Suprapubic skin (tissue), 4 donors: ENCODE results near the gene NTHL1.

ENCODE experiments used
- EP300 ChIP-seq: sonication (generic); formaldehyde crosslinking; IDR thresholded peaks from one replicate; pipeline ENCODE4 v1.6.1; 2017; ENCODE audit warnings: antibody characterized with exemption
- POLR2A ChIP-seq, 2 donors: fragments of 450-650 bp; IDR thresholded peaks; one replicate each; pipeline ENCODE4 v1.6.1; 2017; ENCODE audit warnings: antibody characterized with exemption in 2 of 2, mild to moderate bottlenecking in 2 of 2, moderate library complexity in 2 of 2
- POLR2AphosphoS5 ChIP-seq, 3 donors: sonication (generic); formaldehyde crosslinking; IDR thresholded peaks; one replicate each; pipeline ENCODE4 v1.6.1; 2017; ENCODE audit warnings: antibody characterized with exemption in 3 of 3
- TF ChIP-seq, protein P1 (sequence below), 2 donors: fragments of 200-600 bp in 1 of 2; fragments of 450-650 bp in 1 of 2; sonication (generic) in 1 of 2; IDR thresholded peaks; one replicate each; pipeline ENCODE4 v1.5.1; 2016 to 2019; ENCODE audit warnings: antibody characterized with exemption in 2 of 2, mild to moderate bottlenecking in 1 of 2, moderate library complexity in 1 of 2

DNA sequence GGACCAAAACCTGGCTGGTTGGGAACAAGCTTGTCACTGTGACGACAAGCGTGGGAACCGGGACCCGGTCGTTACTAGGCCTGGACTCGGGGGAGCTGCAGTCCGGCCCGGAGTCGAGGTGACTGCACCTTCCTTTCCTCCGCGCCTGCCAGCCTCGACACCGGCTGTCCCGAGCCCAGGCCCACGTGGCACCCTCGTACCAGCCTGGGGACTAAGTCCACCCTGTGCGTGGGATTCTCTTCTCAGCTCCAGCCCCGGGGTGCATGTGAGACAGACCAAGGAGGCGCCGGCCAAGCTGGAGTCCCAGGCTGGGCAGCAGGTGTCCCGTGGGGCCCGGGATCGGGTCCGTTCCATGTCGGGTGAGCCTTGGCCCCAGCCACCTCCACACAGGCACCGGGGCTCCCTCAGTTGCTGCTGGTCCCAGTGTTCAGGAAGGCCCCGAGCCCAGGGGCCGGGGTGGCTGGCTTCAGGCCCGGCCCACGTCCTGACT is 31.7 kb upstream of the NTHL1 start:
- TF ChIP-seq, protein P1, sequence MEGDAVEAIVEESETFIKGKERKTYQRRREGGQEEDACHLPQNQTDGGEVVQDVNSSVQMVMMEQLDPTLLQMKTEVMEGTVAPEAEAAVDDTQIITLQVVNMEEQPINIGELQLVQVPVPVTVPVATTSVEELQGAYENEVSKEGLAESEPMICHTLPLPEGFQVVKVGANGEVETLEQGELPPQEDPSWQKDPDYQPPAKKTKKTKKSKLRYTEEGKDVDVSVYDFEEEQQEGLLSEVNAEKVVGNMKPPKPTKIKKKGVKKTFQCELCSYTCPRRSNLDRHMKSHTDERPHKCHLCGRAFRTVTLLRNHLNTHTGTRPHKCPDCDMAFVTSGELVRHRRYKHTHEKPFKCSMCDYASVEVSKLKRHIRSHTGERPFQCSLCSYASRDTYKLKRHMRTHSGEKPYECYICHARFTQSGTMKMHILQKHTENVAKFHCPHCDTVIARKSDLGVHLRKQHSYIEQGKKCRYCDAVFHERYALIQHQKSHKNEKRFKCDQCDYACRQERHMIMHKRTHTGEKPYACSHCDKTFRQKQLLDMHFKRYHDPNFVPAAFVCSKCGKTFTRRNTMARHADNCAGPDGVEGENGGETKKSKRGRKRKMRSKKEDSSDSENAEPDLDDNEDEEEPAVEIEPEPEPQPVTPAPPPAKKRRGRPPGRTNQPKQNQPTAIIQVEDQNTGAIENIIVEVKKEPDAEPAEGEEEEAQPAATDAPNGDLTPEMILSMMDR (IDR thresholded peaks at IDR 0.05): no peak
- TF ChIP-seq EP300 (no peak), POLR2A (IDR thresholded peaks at IDR 0.05) (no peak), POLR2AphosphoS5 (IDR thresholded peaks at IDR 0.05) (no peak)
